Measurements from ENCODE around the gene PRKCA.

Gene PRKCA

DNA sequence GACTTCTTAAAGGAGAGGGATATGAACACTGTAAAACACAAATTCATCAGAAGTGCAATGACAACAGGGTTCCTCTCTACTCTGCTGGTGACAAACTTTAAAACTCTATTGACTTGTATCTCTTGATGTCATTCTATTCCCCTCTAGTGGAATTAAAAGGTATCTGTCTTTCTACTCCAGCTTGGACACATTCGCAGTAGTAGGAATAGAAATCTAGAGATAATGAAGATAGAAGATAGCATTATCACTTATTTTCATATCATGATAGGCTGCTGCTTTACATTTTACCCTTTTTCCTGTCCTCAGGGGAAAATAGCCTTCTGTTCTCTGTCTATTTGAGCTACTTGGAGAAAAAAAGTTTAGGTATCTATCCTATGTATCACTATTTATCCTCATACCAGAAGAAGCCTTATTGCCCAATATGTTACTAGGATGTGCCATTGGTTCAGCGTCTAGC, 322.9 kb downstream of the PRKCA start:
- no peak for DNase-seq (ENCODE audit: low read depth)

DNA sequence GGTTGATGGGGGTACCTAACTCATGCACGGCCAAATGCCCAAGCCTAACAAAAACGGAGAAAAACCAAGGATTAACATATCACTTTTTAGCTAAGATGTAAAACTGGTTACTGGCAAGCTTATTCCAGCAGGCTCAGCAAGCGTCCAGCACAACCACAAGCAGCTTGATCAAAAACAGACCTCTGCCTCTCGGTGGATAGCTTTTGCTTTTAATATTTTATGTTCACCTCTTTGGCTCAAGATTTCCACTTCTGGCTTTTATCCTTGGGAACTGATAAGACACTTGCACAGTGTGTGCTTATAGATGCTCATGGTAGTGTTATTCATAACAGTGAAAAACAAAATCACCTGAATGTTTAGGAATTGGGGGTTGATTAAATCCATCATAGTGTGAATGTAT, 325.6 kb downstream of the PRKCA start:
- no peak for DNase-seq (ENCODE audit: low read depth)

DNA sequence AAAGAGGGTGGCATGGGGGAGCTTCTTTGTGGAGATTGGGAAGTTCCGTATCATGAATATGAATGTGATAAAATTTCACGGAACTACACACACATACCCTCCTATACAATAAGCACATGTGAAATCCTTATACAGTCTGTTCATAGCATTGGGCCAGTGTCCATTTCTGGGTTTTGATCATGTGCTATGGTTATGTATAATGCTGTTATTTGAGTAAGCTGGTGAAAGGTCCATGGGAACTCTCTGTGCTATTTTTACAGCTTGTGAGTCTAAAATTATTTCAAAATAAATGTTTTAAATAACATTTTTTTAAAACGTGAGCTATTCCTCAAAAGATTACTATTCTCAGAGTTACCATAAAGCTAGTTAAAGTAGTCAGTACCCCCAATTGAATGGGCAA, 327.3 kb downstream of the PRKCA start:
- DNase-seq (ENCODE audit: low read depth): no peak

DNA sequence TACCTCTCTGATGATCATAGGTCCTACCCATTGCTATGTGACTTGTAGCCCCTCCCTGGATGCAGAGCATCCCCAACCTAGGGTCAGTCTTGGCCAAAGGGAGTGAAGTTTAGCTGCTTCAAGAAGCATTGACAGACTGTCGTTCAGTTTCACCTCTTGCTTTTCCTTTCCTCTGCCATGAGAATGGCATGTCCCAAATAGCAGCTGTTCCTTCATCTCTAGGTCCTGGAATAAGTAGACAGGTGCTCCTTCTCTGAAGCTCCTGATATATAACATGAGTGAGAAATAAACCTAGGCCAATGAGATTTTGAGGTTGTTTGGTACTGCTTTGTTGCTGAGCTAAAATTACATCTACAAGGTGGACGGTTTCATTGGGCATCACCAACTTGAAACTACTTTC, 328.0 kb downstream of the PRKCA start:
- DNase-seq (ENCODE audit: low read depth): no peak

GRCh38 chr17:66630828-66631472, 328.5 kb downstream of the PRKCA start:
- DNase-seq (ENCODE audit: low read depth): no peak

- no peak for DNase-seq (ENCODE audit: low read depth)
These were observed 330.3 kb downstream of the PRKCA start for GRCh38 chr17:66632731-66633130.

DNA sequence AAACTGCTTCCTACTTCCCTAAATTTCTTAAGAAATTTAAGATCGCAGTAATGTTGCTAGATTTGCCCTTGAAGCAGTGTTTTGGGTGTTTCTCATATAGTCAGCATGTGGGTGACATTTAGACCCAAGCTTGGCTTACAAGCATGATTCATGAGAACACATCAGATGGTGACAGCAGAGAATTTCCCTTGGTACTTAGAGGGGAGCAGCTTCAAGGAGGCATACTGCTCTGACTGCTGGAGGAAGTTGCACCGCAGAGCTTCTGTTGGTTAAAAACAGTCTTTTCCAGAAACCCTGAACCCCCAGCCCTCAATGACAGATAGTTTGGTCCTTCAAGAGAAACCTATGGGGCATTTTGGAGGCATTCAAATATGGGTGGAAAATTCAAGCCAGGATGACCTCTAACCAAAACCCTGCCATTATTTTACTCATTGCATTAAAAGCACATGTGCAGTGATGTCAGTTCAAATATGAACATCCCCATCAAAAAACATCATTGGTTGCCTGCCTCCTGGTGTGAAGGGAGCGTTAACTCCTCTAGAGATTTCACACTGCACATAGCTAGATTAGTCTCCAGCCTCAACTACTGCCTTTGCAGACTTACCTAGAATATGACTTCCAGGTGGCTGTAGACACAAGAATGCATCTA, 331.0 kb downstream of the PRKCA start:
- peak; percentile 52 for DNase-seq (ENCODE audit: low read depth)

GRCh38 chr17:66634193-66634592, 331.8 kb downstream of the PRKCA start:
- no peak for DNase-seq (ENCODE audit: low read depth)

- no peak for DNase-seq (ENCODE audit: low read depth)
These were observed 333.1 kb downstream of the PRKCA start for GRCh38 chr17:66635386-66636045.

- DNase-seq (ENCODE audit: low read depth): no peak
These were observed 333.7 kb downstream of the PRKCA start for GRCh38 chr17:66636111-66636510.

DNA sequence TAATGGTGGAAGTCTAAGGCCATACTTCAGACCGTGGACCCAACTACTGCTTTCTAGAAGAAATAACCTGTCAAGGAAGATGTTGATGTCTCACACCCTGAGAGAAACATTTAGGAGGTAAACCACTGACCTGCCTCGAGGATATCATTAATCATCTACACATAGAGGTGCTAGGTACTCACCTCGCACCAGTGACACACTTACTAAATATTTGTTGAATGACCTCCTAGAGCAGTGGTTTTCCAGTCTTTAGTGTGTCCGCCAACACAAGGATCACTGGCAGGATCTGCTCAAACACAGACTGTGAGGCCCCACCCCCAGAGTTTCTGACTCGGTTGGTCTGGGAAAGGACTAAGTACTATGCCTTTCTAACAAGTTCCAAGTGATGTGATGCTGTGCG, 335.1 kb downstream of the PRKCA start:
- DNase-seq (ENCODE audit: low read depth): no peak

DNA sequence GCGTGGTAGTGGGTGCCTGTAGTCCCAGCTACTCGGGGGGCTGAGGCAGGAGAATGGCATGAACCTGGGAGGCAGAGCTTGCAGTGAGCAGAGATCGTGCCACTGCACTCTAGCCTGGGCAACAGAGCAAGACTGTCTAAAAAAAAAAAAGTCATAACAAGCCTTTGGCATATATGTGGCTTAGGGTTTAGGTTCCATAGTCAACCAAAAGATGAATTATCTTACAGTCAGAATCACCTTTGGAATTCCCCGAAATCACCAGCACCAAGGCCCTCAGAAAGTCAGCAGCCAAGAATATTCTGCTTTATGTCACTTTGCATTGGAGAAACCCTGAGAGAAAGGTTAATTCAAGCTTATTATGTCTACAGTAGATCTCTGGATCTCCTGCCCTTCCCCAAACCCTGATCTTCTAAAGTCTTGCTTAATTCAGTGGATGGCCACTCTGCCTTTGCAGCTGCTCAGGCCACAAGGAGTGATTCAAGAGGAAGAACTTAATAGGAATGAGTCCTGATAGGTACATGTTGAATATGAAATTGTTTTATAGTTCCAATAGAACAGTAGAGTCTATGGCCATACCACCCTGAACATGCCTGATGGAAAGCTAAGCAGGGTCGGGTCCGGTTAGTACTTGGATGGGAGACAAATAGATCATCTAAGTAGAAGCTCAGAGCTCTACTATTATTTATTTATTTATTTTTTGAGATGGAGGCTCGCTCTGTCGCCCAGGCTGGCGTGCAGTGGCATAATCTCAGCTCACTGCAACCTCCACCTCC, 336.5 kb downstream of the PRKCA start:
- DNase-seq (ENCODE audit: low read depth): no peak

GRCh38 chr17:66643815-66644710, 341.6 kb downstream of the PRKCA start:
- no peak for DNase-seq (ENCODE audit: low read depth)

DNA sequence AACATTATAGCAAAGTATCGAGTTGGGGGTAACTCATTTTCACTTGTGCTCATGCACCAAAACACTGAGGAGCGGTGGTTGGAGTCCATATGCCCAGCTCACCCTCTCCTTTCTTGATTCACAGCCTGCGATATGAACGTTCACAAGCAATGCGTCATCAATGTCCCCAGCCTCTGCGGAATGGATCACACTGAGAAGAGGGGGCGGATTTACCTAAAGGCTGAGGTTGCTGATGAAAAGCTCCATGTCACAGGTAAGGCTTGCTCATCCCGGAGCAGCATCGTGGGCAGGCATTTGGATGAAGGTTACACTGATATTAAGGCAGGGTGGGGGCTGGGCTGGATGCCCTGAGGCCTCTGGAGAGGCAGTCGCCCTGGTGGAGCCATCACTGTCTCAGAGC, 342.8 kb downstream of the PRKCA start:
- DNase-seq (ENCODE audit: low read depth): no peak

DNA sequence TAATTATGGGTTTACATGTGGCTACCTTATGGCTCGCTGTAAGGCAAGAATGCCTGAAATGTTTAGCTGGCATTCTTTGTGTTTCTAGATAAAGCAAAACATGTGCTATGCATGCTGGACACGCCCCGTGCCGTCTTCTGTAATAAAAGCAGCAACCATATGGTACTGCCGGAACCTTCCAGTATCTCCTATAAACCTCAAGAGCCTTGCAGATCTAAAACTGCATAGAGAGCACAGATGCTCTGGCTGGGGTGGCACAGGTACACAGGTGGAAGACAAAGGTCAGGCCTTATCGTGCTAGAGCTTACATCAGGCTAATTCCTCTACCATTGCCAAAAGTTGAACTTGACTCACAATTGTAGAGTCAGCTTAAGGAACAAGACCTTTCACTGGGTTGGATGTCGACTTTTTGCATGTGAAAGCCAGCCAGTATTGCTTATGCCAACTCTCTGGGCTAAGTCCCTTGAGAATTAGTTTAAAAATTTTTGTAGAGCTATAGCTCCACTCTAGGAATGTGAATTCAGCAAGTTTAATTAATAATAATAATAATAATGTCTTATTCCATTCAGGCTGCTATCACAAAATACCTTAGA, 345.1 kb downstream of the PRKCA start:
- no peak for DNase-seq (ENCODE audit: low read depth)

DNA sequence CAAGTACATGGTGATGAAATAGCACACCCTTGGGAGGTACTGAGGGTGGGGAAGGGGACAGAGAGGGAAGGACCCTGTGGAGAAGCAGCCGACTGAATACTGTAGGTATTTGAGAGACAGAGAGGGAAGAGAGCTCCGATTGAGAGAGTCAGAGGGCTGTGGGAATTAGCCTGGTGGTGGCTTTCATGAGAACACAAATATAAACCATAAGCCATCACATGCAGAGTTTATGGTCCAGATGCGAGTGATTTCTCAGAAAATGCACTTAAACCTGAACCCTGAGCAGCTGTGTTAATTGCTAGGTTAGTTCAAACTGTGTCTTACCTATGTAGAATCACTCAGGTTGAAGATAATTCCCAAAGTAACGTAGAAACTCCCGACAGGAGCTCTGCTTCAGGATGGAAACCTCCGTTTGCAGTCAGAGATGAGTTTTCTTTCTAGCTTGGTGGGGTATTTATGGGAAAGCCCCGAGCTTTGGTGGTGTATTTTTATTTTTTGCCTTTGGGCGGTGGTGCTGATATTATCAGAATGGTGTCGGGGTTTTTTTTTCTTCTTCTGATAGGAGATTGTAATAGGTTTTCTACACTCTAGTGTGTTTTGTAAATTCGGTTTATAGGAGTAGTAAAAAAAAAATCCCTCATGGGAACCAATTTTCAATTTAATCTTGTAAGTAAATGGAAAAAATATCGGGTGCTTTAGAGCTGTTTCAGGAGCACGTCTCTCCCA, 347.6 kb downstream of the PRKCA start:
- DNase-seq (ENCODE audit: low read depth): no peak

- no peak for DNase-seq (ENCODE audit: low read depth)
These were observed 348.1 kb downstream of the PRKCA start for GRCh38 chr17:66650544-66650877.

DNA sequence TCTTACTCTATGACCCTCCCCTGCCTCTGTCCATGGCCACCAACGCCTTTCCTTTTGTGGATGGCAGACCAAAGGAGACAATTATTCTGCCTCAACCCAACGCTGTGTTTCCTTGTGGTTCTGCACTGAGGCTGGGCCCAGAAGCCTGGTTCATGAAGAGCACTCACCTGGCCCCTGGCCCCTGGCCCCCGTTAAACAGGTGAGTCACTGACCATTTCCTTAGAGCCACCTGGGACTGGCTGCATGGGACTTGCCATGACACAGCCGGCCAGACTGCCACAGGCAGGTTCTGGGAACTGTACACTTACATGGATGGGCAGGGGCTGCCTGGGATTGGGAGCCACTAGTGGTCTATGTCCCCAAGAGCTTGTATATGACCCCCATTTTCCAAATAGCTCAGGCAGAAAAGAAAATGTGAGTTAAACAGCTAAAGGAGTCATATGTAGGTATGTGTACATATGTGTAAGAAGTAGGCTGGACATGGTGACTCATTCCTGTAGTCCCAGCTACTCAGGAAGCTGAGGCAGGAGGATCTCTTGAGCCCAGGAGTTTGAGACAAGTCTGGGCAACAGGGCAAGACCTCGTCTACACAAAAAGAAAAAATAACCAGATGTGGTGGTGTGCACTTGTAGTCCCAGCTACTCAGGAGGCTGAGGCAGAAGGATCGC, 350.6 kb downstream of the PRKCA start:
- no peak for DNase-seq (ENCODE audit: low read depth)

GRCh38 chr17:66654106-66654740, 351.8 kb downstream of the PRKCA start:
- DNase-seq (ENCODE audit: low read depth): no peak

DNA sequence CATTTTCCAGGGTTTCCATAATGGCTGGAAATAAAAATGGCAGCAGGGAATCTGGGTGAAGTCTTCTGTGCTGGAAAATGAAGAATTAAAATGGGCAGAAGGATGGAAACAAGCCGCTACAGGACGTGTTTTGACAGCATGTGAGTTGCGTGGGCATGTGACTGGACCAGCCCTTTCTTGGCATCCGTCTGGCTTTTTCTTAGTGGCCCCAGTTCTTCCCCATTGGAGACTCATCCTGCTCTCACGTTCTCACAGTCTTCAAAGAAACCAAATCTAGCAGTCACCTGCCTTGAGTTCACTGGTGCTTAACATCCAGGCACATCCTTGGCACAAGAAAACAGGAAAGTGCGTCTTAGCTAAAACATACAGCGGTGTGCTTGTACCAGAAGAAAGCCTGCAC, 352.4 kb downstream of the PRKCA start:
- DNase-seq (ENCODE audit: low read depth): no peak
